BJ (cell line): ENCODE data around the gene MAP7. TPM values are rescaled to one million over a fixed set of nuclear protein-coding genes. Genes with fewer than 3 reads are reported as not detected.

Experiments
- CTCF ChIA-PET: fragments of 350-600 bp; formaldehyde crosslinking; extraction: SDS; loops from one replicate; lab custom pipeline; 2021; ENCODE audit warnings: antibody characterized with exemption, inconsistent platforms; lab: Yijun Ruan, JAX
- POLR2A ChIA-PET: fragments of 300-600 bp; sonication (Branson Sonifier 250); formaldehyde crosslinking; extraction: SDS; loops from one replicate; lab custom pipeline; 2021; ENCODE audit warnings: antibody characterized with exemption; lab: Charles Lee
- DNase-seq: peaks from one replicate; pipeline ENCODE4 v3.0.0-alpha.2; 2011; ENCODE audit warnings: low read depth
- H3K27me3 ChIP-seq: 2 replicates; pipeline ENCODE4 v1.6.0; 2011; ENCODE audit warnings: low read length; ENCODE audit not compliant: control insufficient read depth, insufficient read depth
- H3K36me3 ChIP-seq: 2 replicates; pipeline ENCODE4 v1.5.1; 2011; ENCODE audit warnings: low read length; ENCODE audit not compliant: control insufficient read depth, insufficient read depth
- H3K4me3 ChIP-seq: 2 replicates; pipeline ENCODE4 v1.5.1; 2011; ENCODE audit warnings: low read depth, mild to moderate bottlenecking, control low read depth, low read length
- CTCF ChIP-seq: IDR thresholded peaks from 2 replicates; pipeline ENCODE4 v1.5.1; 2011; ENCODE audit warnings: low read depth, mild to moderate bottlenecking, control low read depth, inconsistent platforms, low read length, moderate library complexity; ENCODE audit not compliant: insufficient read depth
- polyA plus RNA-seq: library from polyadenylated mRNA; depleted of rRNA; stranded (reverse); fragments of >200 nt; gene quantifications from 2 replicates; pipeline ENCODE4 v1.2.3, GENCODE V29; 2011

MAP7 gene
- polyA plus RNA-seq, 1 experiment: 0.45 TPM

GRCh38 chr6:136365776-136366354, 184.4 kb downstream of the MAP7 start:
- Histone ChIP-seq H3K4me3 (no peak overlapping the region), H3K27me3 (no peaks in the 10 kb centered on the region), H3K36me3 (no peaks in the 10 kb centered on the region)
- DNase-seq: no peak
- TF ChIP-seq CTCF: no peak
- POLR2A ChIA-PET: no interaction called here
- CTCF ChIA-PET: interaction anchor here (1.1 to 1.6 kb wide), 2 partner anchors 9 to 17 kb away, joined by 3 to 7 read pairs; no protein-coding TSS in a partner anchor

DNA sequence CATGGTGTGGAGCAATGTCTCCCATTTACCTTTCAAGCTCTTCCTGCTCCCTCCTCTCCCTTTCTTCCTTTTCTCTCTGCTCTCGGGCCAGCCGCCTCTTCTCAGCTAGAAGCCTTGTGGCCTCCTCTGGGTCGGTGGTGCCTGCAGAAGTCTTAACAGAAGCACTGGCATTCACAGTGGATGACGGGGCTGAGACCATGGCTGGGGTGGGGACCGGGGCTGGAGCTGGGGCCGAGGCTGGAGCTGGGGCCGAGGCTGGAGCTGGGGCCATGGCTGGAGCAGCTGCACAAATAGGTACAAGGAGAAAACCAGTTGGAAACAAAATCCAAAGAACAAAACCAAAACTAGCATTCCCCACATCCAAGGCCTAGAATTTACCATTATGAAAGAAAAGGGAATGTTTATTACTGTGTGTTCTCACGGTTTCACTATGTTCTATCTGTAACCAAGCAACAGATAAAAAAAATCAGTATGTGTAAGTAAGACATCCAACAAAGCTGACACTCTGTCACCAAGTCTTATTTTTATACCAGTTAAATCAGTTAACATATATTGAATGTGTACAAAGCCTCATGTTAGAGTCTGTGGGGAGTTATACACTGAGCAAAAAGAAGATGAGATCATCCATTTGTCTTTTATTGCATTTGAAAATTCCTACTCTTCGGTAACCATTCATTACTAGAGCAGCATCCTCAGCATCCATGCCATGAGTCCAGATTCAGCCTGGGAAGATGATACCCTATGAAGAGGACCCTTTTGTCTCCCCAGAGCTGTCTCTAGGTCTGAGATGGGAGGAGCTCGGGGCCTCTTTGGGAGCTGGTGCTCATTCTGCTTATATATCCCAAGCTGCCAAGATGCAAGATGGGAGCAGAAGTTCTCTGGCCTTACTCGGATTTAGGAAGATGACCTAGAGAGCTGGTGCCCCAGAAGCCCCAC, 187.5 kb downstream of the MAP7 start:
- Histone ChIP-seq H3K27me3 (no peaks in the 10 kb centered on the region), H3K4me3 (no peak overlapping the region), H3K36me3 (no peaks in the 10 kb centered on the region)
- ChIA-PET POLR2A (no interaction called here), CTCF (interaction anchor here (0.6 kb wide), 2 partner anchors 24 to 474 kb away, joined by 3 to 5 read pairs; no protein-coding TSS in a partner anchor)
- TF ChIP-seq CTCF: no peak
- DNase-seq: no peak

DNA sequence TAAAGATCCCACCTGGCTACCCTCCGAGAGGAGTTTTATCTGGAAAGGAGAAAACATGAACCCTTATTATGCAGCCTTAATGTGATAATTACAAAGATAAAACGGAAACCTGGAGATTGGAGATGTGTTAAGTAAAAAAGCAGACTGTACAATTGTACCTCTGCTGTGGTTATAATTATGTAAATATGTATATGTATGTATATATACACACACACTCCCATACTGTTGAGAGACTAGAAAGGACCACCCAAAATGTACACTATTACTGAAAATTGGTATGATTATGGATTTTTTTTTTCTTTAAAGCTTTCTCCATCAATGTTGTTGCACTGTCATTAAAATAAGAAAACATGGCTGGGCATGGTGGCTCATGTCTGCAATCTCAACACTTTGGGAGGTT, 188.4 kb downstream of the MAP7 start:
- Histone ChIP-seq H3K36me3 (no peaks in the 10 kb centered on the region), H3K4me3 (no peak overlapping the region), H3K27me3 (no peaks in the 10 kb centered on the region)
- TF ChIP-seq CTCF: no peak
- ChIA-PET POLR2A (no interaction called here), CTCF (no interaction called here)
- no peak for DNase-seq

DNA sequence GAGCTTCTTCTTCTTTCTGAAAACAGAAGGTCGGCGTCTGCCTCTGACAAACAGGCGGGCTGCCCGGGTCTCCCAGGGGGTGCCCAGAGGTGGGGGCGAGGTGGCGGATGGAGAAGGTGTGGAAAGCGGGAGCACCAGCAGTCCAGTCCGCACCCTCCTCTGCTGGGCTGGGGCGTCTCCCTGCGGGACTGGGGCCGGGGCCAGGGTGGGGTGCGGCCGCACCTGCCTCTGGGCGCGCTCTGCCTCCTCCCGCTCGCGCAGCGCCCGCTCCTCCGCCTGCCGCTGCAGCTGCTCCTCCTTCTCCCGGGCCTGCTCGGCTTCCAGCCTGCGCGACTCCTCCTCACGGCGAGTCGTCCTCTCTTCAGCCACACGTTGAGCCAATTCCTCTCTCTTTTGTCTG, 189.4 kb downstream of the MAP7 start:
- Histone ChIP-seq H3K4me3 (no peak overlapping the region), H3K27me3 (no peaks in the 10 kb centered on the region), H3K36me3 (no peaks in the 10 kb centered on the region)
- CTCF ChIA-PET: no interaction called here
- TF ChIP-seq CTCF: no peak
- DNase-seq: no peak
- POLR2A ChIA-PET: no interaction called here

DNA sequence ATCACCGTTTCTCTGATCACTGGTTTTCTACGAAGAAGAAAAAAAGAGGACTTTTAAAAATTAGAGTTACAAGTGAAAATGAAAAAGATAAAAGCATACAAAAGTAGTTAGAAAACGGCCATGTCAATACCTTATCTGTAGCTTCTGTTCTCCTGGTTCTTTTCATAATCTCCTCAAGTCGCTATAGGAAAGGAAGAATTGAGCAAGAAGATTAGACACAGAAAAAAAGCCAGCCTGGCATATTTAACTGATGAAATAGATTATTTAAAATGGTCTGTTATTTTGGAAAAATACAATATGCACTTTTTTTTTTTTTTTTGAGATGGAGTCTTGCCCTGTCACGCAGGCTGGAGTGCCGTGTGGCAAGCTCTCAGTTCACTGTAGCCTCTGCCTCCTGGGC, 190.4 kb downstream of the MAP7 start:
- no peaks in the 10 kb centered on the region for H3K27me3 ChIP-seq
- POLR2A ChIA-PET: no interaction called here
- no peak for DNase-seq
- H3K36me3 ChIP-seq: no peaks in the 10 kb centered on the region
- CTCF ChIA-PET: interaction anchor here (0.6 kb wide), 1 partner anchor 19 kb away, joined by 3 read pairs; no protein-coding TSS in a partner anchor
- H3K4me3 ChIP-seq: no peak overlapping the region
- no peak for TF ChIP-seq CTCF
